Endodermal cell (in vitro differentiated cells): ENCODE measurements around the gene SMIM5. TPM values are rescaled to one million over a fixed set of nuclear protein-coding genes. Genes with fewer than 3 reads are reported as not detected.
A peak's percentile ranks its signal among the peaks of the same experiment; 100 is the strongest.

Source experiments
- DNase-seq: peaks from one replicate; pipeline ENCODE4 v3.0.0-alpha.2; 2017
- H3K27ac ChIP-seq: 2 replicates; pipeline ENCODE4 v1.5.1; 2013; ENCODE audit warnings: mild to moderate bottlenecking, low read depth, low read length, moderate library complexity
- H3K27me3 ChIP-seq: 2 replicates; pipeline ENCODE4 v1.6.1; 2013; ENCODE audit warnings: mild to moderate bottlenecking, low read length, moderate library complexity; ENCODE audit not compliant: insufficient read depth, control insufficient read depth, poor library complexity, severe bottlenecking
- H3K36me3 ChIP-seq: 2 replicates; pipeline ENCODE4 v1.7.0; 2013; ENCODE audit warnings: mild to moderate bottlenecking, low read length, moderate library complexity; ENCODE audit not compliant: control insufficient read depth, insufficient read depth
- H3K4me1 ChIP-seq: one replicate; pipeline ENCODE4 v1.7.0; 2013; ENCODE audit warnings: low read length; ENCODE audit not compliant: control insufficient read depth, insufficient read depth
- H3K4me3 ChIP-seq: 2 replicates; pipeline ENCODE4 v1.5.1; 2013; ENCODE audit warnings: mild to moderate bottlenecking, low read length, moderate library complexity
- H3K9ac ChIP-seq: 2 replicates; pipeline ENCODE4 v1.6.1; 2013; ENCODE audit warnings: mild to moderate bottlenecking, low read length, moderate library complexity; ENCODE audit not compliant: poor library complexity, severe bottlenecking; ENCODE audit errors: extremely low read depth
- H3K9me3 ChIP-seq: 2 replicates; pipeline ENCODE4 v1.6.1; 2013; ENCODE audit warnings: mild to moderate bottlenecking, low read length, moderate library complexity; ENCODE audit not compliant: control insufficient read depth
- H3K27ac Mint-ChIP-seq: 2 replicates; pipeline ENCODE4 v1.8.0; 2020; ENCODE audit warnings: mixed read lengths
- H3K27me3 Mint-ChIP-seq: 2 replicates; pipeline ENCODE4 v1.8.0; 2021; ENCODE audit warnings: mild to moderate bottlenecking, mixed read lengths; ENCODE audit not compliant: insufficient read depth
- H3K36me3 Mint-ChIP-seq: 2 replicates; pipeline ENCODE4 v1.8.0; 2020; ENCODE audit warnings: low read depth, mixed read lengths
- H3K4me1 Mint-ChIP-seq: 2 replicates; pipeline ENCODE4 v1.8.0; 2020; ENCODE audit warnings: mixed read lengths
- H3K4me3 Mint-ChIP-seq: 2 replicates; pipeline ENCODE4 v1.8.0; 2020; ENCODE audit warnings: mild to moderate bottlenecking, moderate library complexity, mixed read lengths
- H3K9me3 Mint-ChIP-seq: 2 replicates; pipeline ENCODE4 v1.8.0; 2020; ENCODE audit warnings: mild to moderate bottlenecking, mixed read lengths
- CTCF ChIP-seq: fragments of 200-600 bp; sonication (generic); conservative IDR thresholded peaks from 2 replicates; pipeline ENCODE4 v1.5.0; 2021; ENCODE audit warnings: antibody characterized with exemption, mild to moderate bottlenecking
- WGBS, 2 experiments: methylation state at CpG; one replicate each; pipeline versions ENCODE4 v1.1.5 to v1.1.7; 2013; ENCODE audit warnings: missing lambda C conversion rate in 2 of 2, mixed read lengths in 1 of 2; ENCODE audit not compliant: insufficient coverage in 1 of 2, insufficient read length in 1 of 2; 5-methylcytosine and 5-hydroxymethylcytosine counted together
- total RNA-seq, 2 donors: library from RNA; stranded (reverse); fragmentation: NEBNext Ultra II Directional in 1 of 2; extraction: Animal tissue kit (Norgen Biotek cat#: 25700) in 1 of 2; gene quantifications; 2 replicates in 1 of 2; 3 replicates in 1 of 2; pipeline ENCODE4 v1.2.1, GENCODE V29; 2021

The SMIM5 gene
- total RNA-seq, 2 donors from 2014 or later = 0.40 TPM; not detected in 1

- Histone ChIP-seq H3K27me3 (no peaks in the 10 kb centered on the region), H3K9me3 (no peaks in the 10 kb centered on the region), H3K4me1 (no peaks in the 10 kb centered on the region), H3K36me3 (peaks cover 60% of the 10 kb centered on the region), H3K4me3 (no peak overlapping the region), H3K9ac (no peak overlapping the region), H3K27ac (no peak overlapping the region)
- DNase-seq = no peak
- Mint-ChIP-seq H3K27ac (peak overlapping the region; percentile 69), H3K27me3 (no peaks in the 10 kb centered on the region), H3K4me1 (no peaks in the 10 kb centered on the region), H3K9me3 (no peaks in the 10 kb centered on the region), H3K36me3 (peaks cover 40% of the 10 kb centered on the region), H3K4me3 (no peak overlapping the region)
- TF ChIP-seq CTCF = no peak
- WGBS, 2 experiments = 93% methylated on average over 3 of the region's 3 CpGs
These were observed 48.1 kb downstream of the SMIM5 start for GRCh38 chr17:75681289-75681688.

- Mint-ChIP-seq H3K4me3 (no peak overlapping the region), H3K4me1 (peaks cover 3% of the 10 kb centered on the region), H3K36me3 (peaks cover 41% of the 10 kb centered on the region), H3K9me3 (no peaks in the 10 kb centered on the region), H3K27me3 (no peaks in the 10 kb centered on the region), H3K27ac (no peak overlapping the region)
- no peak for TF ChIP-seq CTCF
- Histone ChIP-seq H3K27ac (no peak overlapping the region), H3K4me1 (no peaks in the 10 kb centered on the region), H3K27me3 (no peaks in the 10 kb centered on the region), H3K4me3 (no peak overlapping the region), H3K9ac (no peak overlapping the region), H3K36me3 (peaks cover 50% of the 10 kb centered on the region), H3K9me3 (no peaks in the 10 kb centered on the region)
- WGBS, 2 experiments = 91 to 93% methylated on average over 4 of the region's 4 CpGs
- no peak for DNase-seq
These were observed 50.3 kb downstream of the SMIM5 start for GRCh38 chr17:75683583-75683982.

GRCh38 chr17:75684249-75684648, 51.0 kb downstream of the SMIM5 start:
- Mint-ChIP-seq H3K9me3 (no peaks in the 10 kb centered on the region), H3K27me3 (no peaks in the 10 kb centered on the region), H3K4me3 (no peak overlapping the region), H3K4me1 (peaks cover 3% of the 10 kb centered on the region), H3K27ac (no peak overlapping the region), H3K36me3 (peaks cover 37% of the 10 kb centered on the region)
- H3K4me1 ChIP-seq = no peaks in the 10 kb centered on the region
- no peaks in the 10 kb centered on the region for H3K27me3 ChIP-seq
- H3K27ac ChIP-seq = no peak overlapping the region
- DNase-seq = no peak
- no peak overlapping the region for H3K4me3 ChIP-seq
- no peak overlapping the region for H3K9ac ChIP-seq
- TF ChIP-seq CTCF = no peak
- WGBS, 2 experiments = 100% methylated on average over 4 of the region's 5 CpGs
- no peaks in the 10 kb centered on the region for H3K9me3 ChIP-seq
- H3K36me3 ChIP-seq = peaks cover 44% of the 10 kb centered on the region
